Endothelial cell of umbilical vein (primary cell): ENCODE data around the gene PKNOX2. TPM values are rescaled to one million over a fixed set of nuclear protein-coding genes. Genes with fewer than 3 reads are reported as not detected.

Experiments used
- BruUV-seq: library from RNA; stranded (reverse); fragments of 400-500 nt; replicated peaks from 2 replicates; lab custom pipeline; 2021; lab: Mats Ljungman, UMichigan
- CTCF ChIA-PET: fragments of 300-600, 350-600 bp; sonication (Branson Sonifier 250); formaldehyde crosslinking; loops from one replicate; lab custom pipeline; 2021; ENCODE audit warnings: antibody characterized with exemption, inconsistent platforms; lab: Charles Lee
- POLR2A ChIA-PET: fragments of 300-600, 350-600 bp; sonication (Branson Sonifier 250); formaldehyde crosslinking; loops from one replicate; lab custom pipeline; 2021; ENCODE audit warnings: antibody characterized with exemption, inconsistent platforms; lab: Charles Lee
- DNase-seq: peaks from one replicate; pipeline ENCODE4 v3.0.0-alpha.2; 2011; ENCODE audit warnings: low read depth, low spot score
- FAIRE-seq: peaks from 2 replicates; lab custom pipeline; 2011; peaks lifted over from hg19 to GRCh38; lab: Jason Lieb, UNC
- H2AFZ ChIP-seq: 2 replicates; pipeline ENCODE4 v1.6.0; 2012; ENCODE audit warnings: low read depth, low read length, control low read depth, inconsistent platforms
- H3K27ac ChIP-seq: 2 replicates; pipeline ENCODE4 v1.5.1; 2011; ENCODE audit warnings: low read depth, mild to moderate bottlenecking, control low read depth, low read length, moderate library complexity; ENCODE audit not compliant: insufficient read depth
- H3K27me3 ChIP-seq, 2 experiments: 2 replicates each; pipeline versions ENCODE4 v1.6.0 to v1.6.1; 2011; ENCODE audit warnings: low read length in 2 of 2, mixed read lengths in 1 of 2; ENCODE audit not compliant: control insufficient read depth in 2 of 2, insufficient read depth in 2 of 2
- H3K36me3 ChIP-seq, 2 experiments: 2 replicates in 1 of 2; 3 replicates in 1 of 2; pipeline ENCODE4 v1.5.1; 2011; ENCODE audit warnings: low read length in 2 of 2, mild to moderate bottlenecking in 1 of 2, moderate library complexity in 1 of 2; ENCODE audit not compliant: control insufficient read depth in 2 of 2, insufficient read depth in 2 of 2; ENCODE audit errors: extremely low read depth in 1 of 2
- H3K4me1 ChIP-seq: 3 replicates; pipeline ENCODE4 v1.5.1; 2011; ENCODE audit warnings: mild to moderate bottlenecking, low read length; ENCODE audit not compliant: control insufficient read depth, insufficient read depth; ENCODE audit errors: extremely low read depth
- H3K4me2 ChIP-seq: 2 replicates; pipeline ENCODE4 v1.6.1; 2011; ENCODE audit warnings: low read length, control low read depth, mixed read lengths; ENCODE audit not compliant: insufficient read depth
- H3K4me3 ChIP-seq, 3 experiments: fragments of 200-600 bp in 1 of 3; sonication (generic), shearing (Covaris generic) in 1 of 3; replicated peaks in 1 of 3; 2 replicates each; pipeline ENCODE4 v1.5.1; 2011 to 2016; ENCODE audit warnings: control low read depth in 3 of 3, low read length in 3 of 3, mild to moderate bottlenecking in 2 of 3, inconsistent platforms in 1 of 3, low read depth in 1 of 3, moderate library complexity in 1 of 3; ENCODE audit not compliant: insufficient read depth in 1 of 3
- H3K79me2 ChIP-seq: 2 replicates; pipeline ENCODE4 v1.6.0; 2012; ENCODE audit warnings: low read length, inconsistent platforms; ENCODE audit not compliant: control insufficient read depth, insufficient read depth
- H3K9ac ChIP-seq: replicated peaks from 2 replicates; pipeline ENCODE3; 2011; ENCODE audit warnings: low read length, control low read depth; ENCODE audit not compliant: insufficient read depth; ENCODE audit errors: extremely low read depth
- H3K9me1 ChIP-seq: replicated peaks from 3 replicates; pipeline ENCODE4 v1.6.0; 2011; ENCODE audit warnings: mild to moderate bottlenecking, low read length; ENCODE audit not compliant: control insufficient read depth, insufficient read depth; ENCODE audit errors: extremely low read depth
- H3K9me3 ChIP-seq: replicated peaks from 2 replicates; pipeline ENCODE4 v1.5.1; 2012; ENCODE audit warnings: low read length, inconsistent platforms; ENCODE audit not compliant: control insufficient read depth, insufficient read depth
- H4K20me1 ChIP-seq: replicated peaks from 2 replicates; pipeline ENCODE3; 2011; ENCODE audit warnings: mild to moderate bottlenecking, low read length; ENCODE audit not compliant: control insufficient read depth, insufficient read depth; ENCODE audit errors: extremely low read depth
- CTCF ChIP-seq, 2 donors: IDR thresholded peaks; 1 replicate in 1 of 2; 2 replicates in 1 of 2; pipeline ENCODE4 v1.5.1; 2011; ENCODE audit warnings: low read length in 2 of 2, mild to moderate bottlenecking in 2 of 2, moderate library complexity in 2 of 2, control low read depth in 1 of 2, inconsistent platforms in 1 of 2, low read depth in 1 of 2; ENCODE audit not compliant: insufficient read depth in 1 of 2; ENCODE audit errors: extremely low read depth in 1 of 2
- EZH2 ChIP-seq: IDR thresholded peaks from 2 replicates; pipeline ENCODE4 v1.6.1; 2012; ENCODE audit warnings: borderline replicate concordance, low read depth, mild to moderate bottlenecking, moderate library complexity, low read length, inconsistent platforms; ENCODE audit not compliant: severe bottlenecking
- FOS ChIP-seq: IDR thresholded peaks from 2 replicates; pipeline ENCODE4 v1.6.1; 2011; ENCODE audit warnings: mild to moderate bottlenecking, low read length, moderate library complexity, borderline replicate concordance; ENCODE audit not compliant: insufficient read depth
- GATA2 ChIP-seq: IDR thresholded peaks from 2 replicates; pipeline ENCODE4 v1.7.0; 2011; ENCODE audit warnings: low read depth, mild to moderate bottlenecking, moderate library complexity, mixed read lengths, low read length; ENCODE audit not compliant: insufficient read length, insufficient read depth
- JUN ChIP-seq: IDR thresholded peaks from 2 replicates; pipeline ENCODE4 v1.6.1; 2011; ENCODE audit warnings: borderline replicate concordance, low read depth; ENCODE audit not compliant: insufficient read length, insufficient read depth
- MAX ChIP-seq: IDR thresholded peaks from 2 replicates; pipeline ENCODE4 v1.6.1; 2011; ENCODE audit not compliant: insufficient read depth, insufficient read length
- MYC ChIP-seq: IDR thresholded peaks from one replicate; pipeline ENCODE4 v1.6.1; 2011; ENCODE audit warnings: mild to moderate bottlenecking, low read depth, low read length
- POLR2A ChIP-seq: IDR thresholded peaks from 2 replicates; pipeline ENCODE4 v1.6.1; 2012; ENCODE audit warnings: low read depth, mild to moderate bottlenecking, control low read depth, low read length
- POLR2AphosphoS5 ChIP-seq: IDR thresholded peaks from 2 replicates; pipeline ENCODE4 v1.6.1; 2012; ENCODE audit warnings: low read depth, mild to moderate bottlenecking, control low read depth, low read length, moderate library complexity; ENCODE audit not compliant: insufficient read depth
- dilution Hi-C: fragments of 300-500 bp; cut with MboI; formaldehyde crosslinking; loops from one replicate; pipeline ENCODE4 v1.15.0; 2019; ENCODE audit warnings: low sequenced_read_pairs; ENCODE audit not compliant: extremely low pct_ligation_motif_present
- intact Hi-C: fragments of 100-400 bp; cut with micrococcal nuclease; formaldehyde crosslinking; loops from one replicate; pipeline ENCODE4 v1.10.0; 2022
- polyA plus RNA-seq, 4 experiments: library from polyadenylated mRNA; depleted of rRNA in 3 of 4; stranded (reverse) in 3 of 4; unstranded in 1 of 4; fragments of >200 nt; gene quantifications; 2 replicates each; pipeline versions ENCODE4 v1.2.1 to v1.2.3, GENCODE V29; 2011 to 2012; ENCODE audit warnings: missing spikeins in 1 of 4
- total RNA-seq: library from RNA; stranded (reverse); gene quantifications from 2 replicates; pipeline ENCODE4 v1.2.3, GENCODE V29; 2021

Gene PKNOX2
- total and polyA plus RNA-seq, 2 donors (not counting 3 experiments of a cell fraction or from before 2014, with no cell fraction given): 0.11 to 0.91 TPM

- no peak overlapping the region for H3K4me3 ChIP-seq
- no peaks in the 10 kb centered on the region for H3K79me2 ChIP-seq
- peaks cover 7 to 9% of the 10 kb centered on the region in 2 experiments for H3K27me3 ChIP-seq
- ChIA-PET POLR2A (no interaction called here), CTCF (interaction anchor here (1.1 to 1.7 kb wide), 2 partner anchors 14 to 74 kb away, joined by 3 to 4 read pairs; no protein-coding TSS in a partner anchor)
- no TSS peak for BruUV-seq
- TF ChIP-seq EZH2 (no peak), JUN (no peak), GATA2 (no peak), POLR2A (no peak), MYC (no peak), FOS (no peak), CTCF (IDR thresholded peaks at IDR 0.05; ENCODE audit: extremely low read depth in 1 of 2, insufficient read depth in 1 of 2, low read depth in 1 of 2, low read length in 2 of 2) (no peak), MAX (no peak), POLR2AphosphoS5 (no peak)
- FAIRE-seq: no peak
- no peak overlapping the region for H2AFZ ChIP-seq
- H3K9me1 ChIP-seq: no peaks in the 10 kb centered on the region
- dilution Hi-C loops (no loop called here), intact Hi-C loops (no loop called here)
- no peak overlapping the region for H3K27ac ChIP-seq
- DNase-seq: no peak
- no peak overlapping the region for H3K4me2 ChIP-seq
- no peak overlapping the region for H3K9ac ChIP-seq
- H3K9me3 ChIP-seq: no peaks in the 10 kb centered on the region
- H3K4me1 ChIP-seq: no peaks in the 10 kb centered on the region
- no peaks in the 10 kb centered on the region for H4K20me1 ChIP-seq
- H3K36me3 ChIP-seq: no peaks in the 10 kb centered on the region
Measured at GRCh38 chr11:125271483-125272091, 107.0 kb downstream of the PKNOX2 start.
